ACC112 (cell line): ENCODE measurements around the gene PUM1.
"Not testable (repeated sequence)": the region's sequence is repeated elsewhere in the genome, so short reads cannot be mapped to it uniquely, and the experiment has no call there.

Experiments used
- H2AFZ ChIP-seq: fragments of 200-600 bp; sonication (generic); one replicate; pipeline ENCODE4 v1.6.0; 2017; ENCODE audit warnings: antibody characterized with exemption, low read length; ENCODE audit not compliant: unreplicated experiment
- H3K27ac ChIP-seq: fragments of 200-600 bp; sonication (generic); 2 replicates; pipeline ENCODE4 v1.5.1; 2014; ENCODE audit warnings: low read depth, mild to moderate bottlenecking, antibody characterized with exemption, low read length, moderate library complexity
- H3K27me3 ChIP-seq: fragments of 200-600 bp; sonication (generic); 2 replicates; pipeline ENCODE4 v1.6.1; 2014; ENCODE audit warnings: mild to moderate bottlenecking, antibody characterized with exemption, low read length, moderate library complexity, mixed read lengths; ENCODE audit not compliant: insufficient read depth
- H3K36me3 ChIP-seq: fragments of 200-600 bp; sonication (generic); 2 replicates; pipeline ENCODE4 v1.6.1; 2016; ENCODE audit warnings: mild to moderate bottlenecking, antibody characterized with exemption, low read length, moderate library complexity, mixed read lengths; ENCODE audit not compliant: insufficient read depth
- H3K4me1 ChIP-seq: fragments of 200-600 bp; sonication (generic); one replicate; pipeline ENCODE4 v1.6.1; 2016; ENCODE audit warnings: low read length, mixed read lengths; ENCODE audit not compliant: insufficient read depth, unreplicated experiment, control insufficient read depth
- H3K4me3 ChIP-seq: fragments of 200-600 bp; sonication (generic); 2 replicates; pipeline ENCODE4 v1.5.1; 2014; ENCODE audit warnings: mild to moderate bottlenecking, low read depth, low read length
- H3K79me2 ChIP-seq: fragments of 200-600 bp; sonication (generic); one replicate; pipeline ENCODE4 v1.6.0; 2016; ENCODE audit warnings: low read length; ENCODE audit not compliant: control insufficient read depth, unreplicated experiment, insufficient read depth

The PUM1 gene

GRCh38 chr1:30948813-30949486, 116.6 kb downstream of the PUM1 start:
- H3K4me1 ChIP-seq, H3K27ac ChIP-seq, H3K27me3 ChIP-seq, H2AFZ ChIP-seq, H3K4me3 ChIP-seq: not testable (repeated sequence)
- Histone ChIP-seq H3K36me3 (peaks cover 59% of the 10 kb centered on the region), H3K79me2 (peaks cover 39% of the 10 kb centered on the region)

- Histone ChIP-seq H3K27ac (no peak overlapping the region), H3K27me3 (no peaks in the 10 kb centered on the region), H3K4me1 (no peaks in the 10 kb centered on the region), H3K4me3 (no peak overlapping the region), H3K36me3 (peaks cover 58% of the 10 kb centered on the region), H2AFZ (no peak overlapping the region), H3K79me2 (peaks cover 33% of the 10 kb centered on the region)
Measured at GRCh38 chr1:30948278-30948677, 117.2 kb downstream of the PUM1 start.

GRCh38 chr1:30947212-30947611, 118.3 kb downstream of the PUM1 start:
- no peaks in the 10 kb centered on the region for H3K4me1 ChIP-seq
- H3K79me2 ChIP-seq = peaks cover 31% of the 10 kb centered on the region
- no peak overlapping the region for H3K27ac ChIP-seq
- no peak overlapping the region for H3K4me3 ChIP-seq
- H3K36me3 ChIP-seq = peaks cover 55% of the 10 kb centered on the region
- H2AFZ ChIP-seq = no peak overlapping the region
- no peaks in the 10 kb centered on the region for H3K27me3 ChIP-seq

GRCh38 chr1:30942326-30942963, 123.1 kb downstream of the PUM1 start:
- no peak overlapping the region for H3K27ac ChIP-seq
- peaks cover 11% of the 10 kb centered on the region for H3K79me2 ChIP-seq
- H2AFZ ChIP-seq = no peak overlapping the region
- no peak overlapping the region for H3K4me3 ChIP-seq
- no peaks in the 10 kb centered on the region for H3K4me1 ChIP-seq
- no peaks in the 10 kb centered on the region for H3K27me3 ChIP-seq
- peaks cover 41% of the 10 kb centered on the region for H3K36me3 ChIP-seq

GRCh38 chr1:30940541-30940940, 125.0 kb downstream of the PUM1 start:
- H3K36me3 ChIP-seq = peaks cover 46% of the 10 kb centered on the region

GRCh38 chr1:30936541-30937171, 128.9 kb downstream of the PUM1 start:
- Histone ChIP-seq H3K36me3 (peaks cover 35% of the 10 kb centered on the region), H3K27ac (no peak overlapping the region), H3K79me2 (no peaks in the 10 kb centered on the region), H3K27me3 (no peaks in the 10 kb centered on the region), H3K4me3 (no peak overlapping the region), H3K4me1 (peaks cover 7% of the 10 kb centered on the region), H2AFZ (no peak overlapping the region)

More at GRCh38 chr1:30940541-30940940, 125.0 kb downstream of the PUM1 start:
- Histone ChIP-seq H3K79me2 (peaks cover 4% of the 10 kb centered on the region), H3K4me1 (no peaks in the 10 kb centered on the region), H3K27ac (no peak overlapping the region), H3K4me3 (no peak overlapping the region), H2AFZ (no peak overlapping the region), H3K27me3 (no peaks in the 10 kb centered on the region)

- not testable (repeated sequence) for H3K27me3 ChIP-seq, H3K27ac ChIP-seq, H3K79me2 ChIP-seq, H3K4me3 ChIP-seq, H3K4me1 ChIP-seq, H2AFZ ChIP-seq
- H3K36me3 ChIP-seq = peaks cover 27% of the 10 kb centered on the region
Measured at GRCh38 chr1:30935758-30936157, 129.8 kb downstream of the PUM1 start.

- no peaks in the 10 kb centered on the region for H3K27me3 ChIP-seq
- peaks cover 19% of the 10 kb centered on the region; the same call in 1 of the 2 replicates for H3K36me3 ChIP-seq
- H3K27ac ChIP-seq = no peak overlapping the region
- peaks cover 7% of the 10 kb centered on the region for H3K4me1 ChIP-seq
- no peak overlapping the region for H3K4me3 ChIP-seq
- H2AFZ ChIP-seq = no peak overlapping the region
- no peaks in the 10 kb centered on the region for H3K79me2 ChIP-seq
Measured at GRCh38 chr1:30934613-30935012, 130.9 kb downstream of the PUM1 start.

- Histone ChIP-seq H3K27ac (no peak overlapping the region), H3K36me3 (peaks cover 19% of the 10 kb centered on the region; the same call in 1 of the 2 replicates), H3K27me3 (no peaks in the 10 kb centered on the region), H3K79me2 (no peaks in the 10 kb centered on the region), H3K4me1 (peaks cover 7% of the 10 kb centered on the region), H3K4me3 (no peak overlapping the region), H2AFZ (no peak overlapping the region)
Measured at GRCh38 chr1:30933874-30934252, 131.7 kb downstream of the PUM1 start.

- Histone ChIP-seq H3K27ac (no peak overlapping the region), H3K4me3 (no peak overlapping the region), H3K27me3 (no peaks in the 10 kb centered on the region), H3K4me1 (peaks cover 7% of the 10 kb centered on the region), H2AFZ (no peak overlapping the region), H3K79me2 (no peaks in the 10 kb centered on the region), H3K36me3 (peaks cover 14% of the 10 kb centered on the region; the same call in 1 of the 2 replicates)
Measured at GRCh38 chr1:30930631-30931173, 134.8 kb downstream of the PUM1 start.
